ENCODE results near the gene ATP8B2. TPM values are rescaled to one million over a fixed set of nuclear protein-coding genes. Genes with fewer than 3 reads are reported as not detected.
A peak's percentile ranks its signal among the peaks of the same experiment; 100 is the strongest.

The ATP8B2 gene
- total RNA-seq, 4 donors from 2014 or later = 107 to 175 (median 131) TPM

GRCh38 chr1:154342132-154342531 lies 16.8 kb downstream of the ATP8B2 start:
- ATAC-seq = no peak
- 50 to 82% methylated on average over 1 to 5 of the region's 7 CpGs for WGBS, 2 donors (ENCODE audit: low coverage in 1 of 2)
- H3K27ac ChIP-seq = peak overlapping the region in 1 of 4 donors; percentile 21

DNA sequence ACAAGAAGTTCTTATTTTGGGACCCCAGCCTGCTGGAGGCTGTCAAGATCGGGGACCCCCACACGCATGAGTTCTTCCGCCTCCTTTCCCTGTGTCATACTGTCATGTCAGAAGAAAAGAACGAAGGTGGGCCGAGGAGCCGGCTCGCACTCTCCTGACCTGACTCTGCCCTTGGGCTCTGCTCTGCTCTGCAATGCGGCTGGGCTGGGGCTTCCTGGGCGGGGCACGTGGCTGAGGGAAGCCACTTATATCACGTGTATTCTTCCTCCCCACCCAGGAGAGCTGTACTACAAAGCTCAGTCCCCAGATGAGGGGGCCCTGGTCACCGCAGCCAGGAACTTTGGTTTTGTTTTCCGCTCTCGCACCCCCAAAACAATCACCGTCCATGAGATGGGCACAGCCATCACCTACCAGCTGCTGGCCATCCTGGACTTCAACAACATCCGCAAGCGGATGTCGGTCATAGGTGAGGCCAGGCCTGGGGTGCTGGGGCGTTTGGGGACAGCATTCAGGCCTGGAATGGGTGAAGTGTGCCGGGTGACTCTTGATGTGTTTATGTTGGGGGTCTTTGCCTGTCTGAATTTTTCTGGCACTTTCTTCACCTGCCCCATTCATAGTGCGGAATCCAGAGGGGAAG lies 17.6 kb downstream of the ATP8B2 start:
- Histone ChIP-seq H3K4me1 (peaks cover 0 to 2% (median 0%) of the 10 kb centered on the region in 3 donors), H3K27ac (no peak overlapping the region), H3K36me3 (peaks cover 0 to 99% of the 10 kb centered on the region in 2 donors), H3K27me3 (no peaks in the 10 kb centered on the region), H3K9me3 (no peaks in the 10 kb centered on the region), H3K4me3 (no peak overlapping the region)
- ATAC-seq = no peak
- no peak for TF ChIP-seq POLR2A (IDR thresholded peaks at IDR 0.05)
- no peak for TF ChIP-seq POLR2AphosphoS5 (IDR thresholded peaks at IDR 0.05)
- no peak for TF ChIP-seq EP300 (IDR thresholded peaks at IDR 0.05)
- TF ChIP-seq, protein P1, sequence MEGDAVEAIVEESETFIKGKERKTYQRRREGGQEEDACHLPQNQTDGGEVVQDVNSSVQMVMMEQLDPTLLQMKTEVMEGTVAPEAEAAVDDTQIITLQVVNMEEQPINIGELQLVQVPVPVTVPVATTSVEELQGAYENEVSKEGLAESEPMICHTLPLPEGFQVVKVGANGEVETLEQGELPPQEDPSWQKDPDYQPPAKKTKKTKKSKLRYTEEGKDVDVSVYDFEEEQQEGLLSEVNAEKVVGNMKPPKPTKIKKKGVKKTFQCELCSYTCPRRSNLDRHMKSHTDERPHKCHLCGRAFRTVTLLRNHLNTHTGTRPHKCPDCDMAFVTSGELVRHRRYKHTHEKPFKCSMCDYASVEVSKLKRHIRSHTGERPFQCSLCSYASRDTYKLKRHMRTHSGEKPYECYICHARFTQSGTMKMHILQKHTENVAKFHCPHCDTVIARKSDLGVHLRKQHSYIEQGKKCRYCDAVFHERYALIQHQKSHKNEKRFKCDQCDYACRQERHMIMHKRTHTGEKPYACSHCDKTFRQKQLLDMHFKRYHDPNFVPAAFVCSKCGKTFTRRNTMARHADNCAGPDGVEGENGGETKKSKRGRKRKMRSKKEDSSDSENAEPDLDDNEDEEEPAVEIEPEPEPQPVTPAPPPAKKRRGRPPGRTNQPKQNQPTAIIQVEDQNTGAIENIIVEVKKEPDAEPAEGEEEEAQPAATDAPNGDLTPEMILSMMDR (IDR thresholded peaks at IDR 0.05) = no peak
- WGBS, 2 donors (ENCODE audit: low coverage in 1 of 2) = 74 to 75% methylated on average over 8 to 10 of the region's 21 CpGs

More at GRCh38 chr1:154342132-154342531, 16.8 kb downstream of the ATP8B2 start:
- Histone ChIP-seq H3K4me1 (peaks cover 0 to 5% (median 0%) of the 10 kb centered on the region in 3 donors), H3K27me3 (no peaks in the 10 kb centered on the region), H3K9me3 (no peaks in the 10 kb centered on the region), H3K36me3 (peaks cover 0 to 100% of the 10 kb centered on the region in 2 donors), H3K4me3 (no peak overlapping the region)
- TF ChIP-seq, protein P1 (IDR thresholded peaks at IDR 0.05) = no peak

GRCh38 chr1:154344977-154345837 lies 19.9 kb downstream of the ATP8B2 start:
- TF ChIP-seq POLR2A (IDR thresholded peaks at IDR 0.05) = no peak
- TF ChIP-seq, protein P1 (IDR thresholded peaks at IDR 0.05) = peak in 3 of 4 experiments; percentile 49 to 59 (median 56)
- Histone ChIP-seq H3K4me3 (no peak overlapping the region), H3K27ac (no peak overlapping the region), H3K36me3 (peaks cover 0 to 99% of the 10 kb centered on the region in 2 donors), H3K27me3 (no peaks in the 10 kb centered on the region), H3K4me1 (no peaks in the 10 kb centered on the region), H3K9me3 (no peaks in the 10 kb centered on the region)
- ATAC-seq = no peak
- WGBS, 2 donors (ENCODE audit: low coverage in 1 of 2) = 54 to 77% methylated on average over 4 to 8 of the region's 12 CpGs

- H3K4me1 ChIP-seq = peaks cover 0 to 4% (median 0%) of the 10 kb centered on the region in 3 donors
- no peaks in the 10 kb centered on the region for H3K9me3 ChIP-seq
- TF ChIP-seq POLR2A (IDR thresholded peaks at IDR 0.05) = no peak
- TF ChIP-seq, protein P1 (IDR thresholded peaks at IDR 0.05) = no peak
- TF ChIP-seq EP300 (IDR thresholded peaks at IDR 0.05) = no peak
- no peak for TF ChIP-seq POLR2AphosphoS5 (IDR thresholded peaks at IDR 0.05)
- H3K36me3 ChIP-seq = peaks cover 0 to 89% of the 10 kb centered on the region in 2 donors
- H3K4me3 ChIP-seq = no peak overlapping the region
- no peak for ATAC-seq
- no peaks in the 10 kb centered on the region for H3K27me3 ChIP-seq
- no peak overlapping the region for H3K27ac ChIP-seq
- 53 to 74% methylated on average over 5 to 8 of the region's 15 CpGs for WGBS, 2 donors (ENCODE audit: low coverage in 1 of 2)
These were observed 21.1 kb downstream of the ATP8B2 start for GRCh38 chr1:154346276-154346917.
